ENCODE results near the gene ALPL. TPM values are rescaled to one million over a fixed set of nuclear protein-coding genes. Genes with fewer than 3 reads are reported as not detected.
A peak's percentile ranks its signal among the peaks of the same experiment; 100 is the strongest.

Gene ALPL
- total and polyA plus RNA-seq, 9 of the 15 experiments (the other 6 are each of a cell fraction or from before 2014, with no cell fraction given) = 0.04 to 0.38 (median 0.18) TPM; not detected in 4

GRCh38 chr1:21608798-21609197, 99.6 kb downstream of the ALPL start (continued):
- no peak for TF ChIP-seq REST (IDR thresholded peaks at IDR 0.05; ENCODE audit: borderline replicate concordance)
- no peak for TF ChIP-seq REST (CRISPR knock-in tag; IDR thresholded peaks at IDR 0.05; ENCODE audit: low read depth)
- TF ChIP-seq NBN (IDR thresholded peaks at IDR 0.05; ENCODE audit: low read depth) = no peak
- TF ChIP-seq ZNF347 (CRISPR knock-in tag; IDR thresholded peaks at IDR 0.05; ENCODE audit: low read depth) = no peak
- TF ChIP-seq LARP7 (IDR thresholded peaks at IDR 0.05) = no peak
- peak; percentile 78 for TF ChIP-seq EP300 (IDR thresholded peaks at IDR 0.05; ENCODE audit: low read length)
- no peak for TF ChIP-seq NCOA2 (IDR thresholded peaks at IDR 0.05; ENCODE audit: partially characterized antibody in 2 of 2)
- no peak for TF ChIP-seq ARID4B (CRISPR knock-in tag; IDR thresholded peaks at IDR 0.05)
- no peak for TF ChIP-seq POLR3A (IDR thresholded peaks at IDR 0.05; ENCODE audit: borderline replicate concordance, extremely low read depth, insufficient read depth, insufficient read length)
- no peak for TF ChIP-seq MED1 (CRISPR knock-in tag; IDR thresholded peaks at IDR 0.05; ENCODE audit: borderline replicate concordance)
- no peak for TF ChIP-seq STAT5B (CRISPR knock-in tag; IDR thresholded peaks at IDR 0.05)
- no peak for TF ChIP-seq ZNF75A (CRISPR knock-in tag; IDR thresholded peaks at IDR 0.05)
- no peak for TF ChIP-seq FUS (optimal IDR thresholded peaks at IDR 0.05; ENCODE audit: low read depth, low read length)
- TF ChIP-seq SMARCC2 (IDR thresholded peaks at IDR 0.05; ENCODE audit: low read depth) = no peak
- TF ChIP-seq CSDE1 (IDR thresholded peaks at IDR 0.05) = no peak
- no peak for TF ChIP-seq MCM7 (IDR thresholded peaks at IDR 0.05)
- no peak for TF ChIP-seq HEY1 (CRISPR knock-in tag; IDR thresholded peaks at IDR 0.05; ENCODE audit: borderline replicate concordance)
- TF ChIP-seq ZNF695 (CRISPR knock-in tag; IDR thresholded peaks at IDR 0.05) = no peak
- no peak for TF ChIP-seq EZH2 (IDR thresholded peaks at IDR 0.05; ENCODE audit: borderline replicate concordance, low read depth, low read length)
